ENCODE measurements around the gene LRRC42.

- TF ChIP-seq CTCF (IDR thresholded peaks at IDR 0.05; ENCODE audit: low read depth, low read length) (no peak), EZH2phosphoT487 (IDR thresholded peaks at IDR 0.05; ENCODE audit: low read depth) (no peak)
These were observed 11.9 kb upstream of the LRRC42 start for GRCh38 chr1:53934170-53934765.
